Prostate gland (tissue), 2 donors: ENCODE results near the gene ABHD18. TPM values are rescaled to one million over a fixed set of nuclear protein-coding genes. Genes with fewer than 3 reads are reported as not detected.
"Not testable (repeated sequence)": the region's sequence is repeated elsewhere in the genome, so short reads cannot be mapped to it uniquely, and the experiment has no call there.

Source experiments
- DNase-seq: peaks from one replicate; pipeline ENCODE4 v3.0.0-alpha.2; 2019; ENCODE audit warnings: low spot score
- H3K27ac ChIP-seq, 2 donors: fragments of 200-600 bp; sonication (generic); 2 replicates each; pipeline ENCODE4 v1.5.1; 2017 to 2019
- H3K27me3 ChIP-seq: fragments of 200-600 bp; sonication (generic); replicated peaks from 2 replicates; pipeline ENCODE4 v1.5.1; 2019; ENCODE audit not compliant: insufficient read depth
- H3K36me3 ChIP-seq, 2 donors: fragments of 200-600 bp; sonication (generic); 1 replicate in 1 of 2; 2 replicates in 1 of 2; pipeline versions ENCODE4 v1.5.1 to v1.8.1; 2017 to 2019
- H3K4me1 ChIP-seq: fragments of 200-600 bp; sonication (generic); replicated peaks from 2 replicates; pipeline ENCODE4 v1.5.1; 2019
- H3K4me3 ChIP-seq, 2 donors: fragments of 200-600 bp; sonication (generic); 2 replicates each; pipeline ENCODE4 v1.5.1; 2017 to 2019
- H3K9me3 ChIP-seq: fragments of 200-600 bp; sonication (generic); 2 replicates; pipeline ENCODE4 v1.5.1; 2017
- CTCF ChIP-seq, 4 experiments: fragments of 200-600 bp in 2 of 4; fragments of 450-650 bp in 2 of 4; sonication (generic) in 2 of 4; IDR thresholded peaks; 1 replicate in 3 of 4; 2 replicates in 1 of 4; pipeline ENCODE4 v1.5.1; 2016 to 2019; ENCODE audit warnings: antibody characterized with exemption in 4 of 4, mild to moderate bottlenecking in 2 of 4, moderate library complexity in 2 of 4
- POLR2A ChIP-seq: fragments of 450-650 bp; IDR thresholded peaks from one replicate; pipeline ENCODE4 v1.6.1; 2016; ENCODE audit warnings: antibody characterized with exemption, mild to moderate bottlenecking
- POLR2AphosphoS5 ChIP-seq: sonication (generic); formaldehyde crosslinking; IDR thresholded peaks from one replicate; pipeline ENCODE4 v1.6.1; 2017; ENCODE audit warnings: antibody characterized with exemption
- WGBS: methylation state at CpG from one replicate; pipeline ENCODE4 v1.1.5; 2018; 5-methylcytosine and 5-hydroxymethylcytosine counted together
- intact Hi-C: fragments of 100-400 bp; cut with DNase I; formaldehyde crosslinking; loops from one replicate; pipeline ENCODE4 v1.14.2; 2022
- total RNA-seq, 2 donors: library from RNA; depleted of rRNA; stranded (reverse); fragments of >200 nt; gene quantifications; one replicate each; pipeline ENCODE4 v1.1.0, GENCODE V29; 2016

The ABHD18 gene
- total RNA-seq, 2 donors from 2014 or later, result 5.7 to 10.6 TPM

- Histone ChIP-seq H3K4me3 (peak overlapping the region; percentile 72 to 82), H3K9me3 (no peaks in the 10 kb centered on the region), H3K27ac (peak overlapping the region; percentile 90 to 91), H3K27me3 (no peaks in the 10 kb centered on the region), H3K36me3 (no peaks in the 10 kb centered on the region), H3K4me1 (no peaks in the 10 kb centered on the region)
- TF ChIP-seq CTCF (IDR thresholded peaks at IDR 0.05), result no peak
- 1% methylated on average over 15 of the region's 15 CpGs for WGBS
- DNase-seq, result peak; percentile 35
- intact Hi-C loops, result loop anchor here (2.0 to 10.0 kb wide), 2 partner anchors 95 to 181 kb away; partner anchors contain the start of genes HSPA4L and LARP1B
These were observed 583 bp downstream of the ABHD18 start for GRCh38 chr4:127965803-127966175.

- intact Hi-C loops, result loop anchor here (10.0 kb wide), 1 partner anchor 182 kb away; the partner anchor contains the start of gene HSPA4L
- Histone ChIP-seq H3K27me3 (no peaks in the 10 kb centered on the region), H3K27ac (no peak overlapping the region), H3K4me3 (no peak overlapping the region), H3K9me3 (no peaks in the 10 kb centered on the region), H3K36me3 (no peaks in the 10 kb centered on the region), H3K4me1 (no peaks in the 10 kb centered on the region)
- TF ChIP-seq POLR2AphosphoS5, result no peak
- no peak for TF ChIP-seq POLR2A
- no peak for TF ChIP-seq CTCF (IDR thresholded peaks at IDR 0.05)
- WGBS, result 97% methylated on average over 1 of the region's 1 CpG
- no peak for DNase-seq
These were observed 2.1 kb downstream of the ABHD18 start for GRCh38 chr4:127967141-127967775.

GRCh38 chr4:127968586-127968985, 3.4 kb downstream of the ABHD18 start:
- H3K27ac ChIP-seq, result no peak overlapping the region
- intact Hi-C loops, result loop anchor here (10.0 kb wide), 1 partner anchor 184 kb away; the partner anchor contains the start of gene HSPA4L

GRCh38 chr4:127970925-127971324, 5.7 kb downstream of the ABHD18 start:
- DNase-seq, H3K27me3 ChIP-seq, H3K4me1 ChIP-seq, intact Hi-C loops, H3K36me3 ChIP-seq, H3K4me3 ChIP-seq, H3K9me3 ChIP-seq, H3K27ac ChIP-seq: not testable (repeated sequence)
- WGBS, result 69% methylated on average over 4 of the region's 4 CpGs

More at GRCh38 chr4:127968586-127968985, 3.4 kb downstream of the ABHD18 start:
- TF ChIP-seq POLR2A, result no peak
- TF ChIP-seq POLR2AphosphoS5, result no peak
- no peak for TF ChIP-seq CTCF (IDR thresholded peaks at IDR 0.05)
- no peak for DNase-seq
- H3K36me3 ChIP-seq, result no peaks in the 10 kb centered on the region
- 77% methylated on average over 2 of the region's 2 CpGs for WGBS
- no peak overlapping the region for H3K4me3 ChIP-seq
- no peaks in the 10 kb centered on the region for H3K4me1 ChIP-seq
- H3K27me3 ChIP-seq, result no peaks in the 10 kb centered on the region
- no peaks in the 10 kb centered on the region for H3K9me3 ChIP-seq

- Histone ChIP-seq H3K27me3 (no peaks in the 10 kb centered on the region), H3K9me3 (no peaks in the 10 kb centered on the region), H3K27ac (no peak overlapping the region), H3K36me3 (no peaks in the 10 kb centered on the region), H3K4me3 (no peak overlapping the region), H3K4me1 (no peaks in the 10 kb centered on the region)
- no peak for DNase-seq
- intact Hi-C loops, result no loop called here
- WGBS, result 88% methylated on average over 2 of the region's 2 CpGs
- TF ChIP-seq CTCF (IDR thresholded peaks at IDR 0.05) (no peak), POLR2AphosphoS5 (no peak)
These were observed 10.0 kb downstream of the ABHD18 start for GRCh38 chr4:127975121-127975770.
